CD8-positive, alpha-beta memory T cell (primary cell): ENCODE results near the gene PPM1E. TPM values are rescaled to one million over a fixed set of nuclear protein-coding genes. Genes with fewer than 3 reads are reported as not detected.

Source experiments
- CTCF ChIA-PET: fragments of 350-600 bp; sonication (Branson Sonifier 250); formaldehyde crosslinking; loops from one replicate; lab custom pipeline; 2021; ENCODE audit warnings: antibody characterized with exemption; lab: Charles Lee
- POLR2A ChIA-PET: fragments of 350-600 bp; sonication (Branson Sonifier 250); formaldehyde crosslinking; loops from one replicate; lab custom pipeline; 2021; ENCODE audit warnings: antibody characterized with exemption; lab: Charles Lee
- DNase-seq, 5 donors: peaks; one replicate each; pipeline versions ENCODE4 v3.0.0 to v3.0.0-alpha.2; 2020 to 2022; ENCODE audit warnings: mixed read lengths in 1 of 5
- H3K27ac ChIP-seq: one replicate; pipeline ENCODE4 v1.7.0; 2013; ENCODE audit warnings: low read depth, mild to moderate bottlenecking, low read length, moderate library complexity
- H3K27me3 ChIP-seq: 2 replicates; pipeline ENCODE4 v1.7.0; 2013; ENCODE audit warnings: low read length, mild to moderate bottlenecking; ENCODE audit not compliant: insufficient read depth, poor library complexity, severe bottlenecking
- H3K36me3 ChIP-seq: 2 replicates; pipeline ENCODE4 v1.7.0; 2013; ENCODE audit warnings: mild to moderate bottlenecking, low read length, moderate library complexity; ENCODE audit not compliant: insufficient read depth
- H3K4me1 ChIP-seq: 2 replicates; pipeline ENCODE4 v1.7.0; 2013; ENCODE audit warnings: mild to moderate bottlenecking, low read length, moderate library complexity; ENCODE audit not compliant: insufficient read depth
- H3K4me3 ChIP-seq: 2 replicates; pipeline ENCODE4 v1.7.0; 2013; ENCODE audit warnings: mild to moderate bottlenecking, low read length
- H3K9me3 ChIP-seq: 2 replicates; pipeline ENCODE4 v1.7.0; 2013; ENCODE audit warnings: mild to moderate bottlenecking, low read length
- H3K27ac Mint-ChIP-seq, 8 donors: one replicate each; pipeline ENCODE4 v1.8.0; 2020 to 2021; ENCODE audit warnings: mixed read lengths in 8 of 8, mild to moderate bottlenecking in 6 of 8, inconsistent platforms in 3 of 8, moderate library complexity in 3 of 8
- H3K27me3 Mint-ChIP-seq, 2 donors: one replicate each; pipeline ENCODE4 v1.8.0; 2020 to 2021; ENCODE audit warnings: mixed read lengths in 2 of 2, mild to moderate bottlenecking in 1 of 2, moderate library complexity in 1 of 2
- H3K36me3 Mint-ChIP-seq, 3 donors: one replicate each; pipeline ENCODE4 v1.8.0; 2020 to 2021; ENCODE audit warnings: mixed read lengths in 3 of 3, inconsistent platforms in 1 of 3, mild to moderate bottlenecking in 1 of 3
- H3K4me1 Mint-ChIP-seq, 3 donors: one replicate each; pipeline ENCODE4 v1.8.0; 2020 to 2021; ENCODE audit warnings: mixed read lengths in 3 of 3, inconsistent platforms in 1 of 3, mild to moderate bottlenecking in 1 of 3
- H3K4me3 Mint-ChIP-seq, 7 donors: one replicate each; pipeline ENCODE4 v1.8.0; 2020 to 2021; ENCODE audit warnings: mixed read lengths in 7 of 7, mild to moderate bottlenecking in 6 of 7, moderate library complexity in 4 of 7, inconsistent platforms in 2 of 7
- H3K9me3 Mint-ChIP-seq, 5 donors: one replicate each; pipeline ENCODE4 v1.8.0; 2020 to 2022; ENCODE audit warnings: mixed read lengths in 5 of 5, mild to moderate bottlenecking in 3 of 5, moderate library complexity in 2 of 5, inconsistent platforms in 1 of 5
- polyA plus RNA-seq: library from polyadenylated mRNA; unstranded; fragments of 300-500 nt; fragmentation: Illumina TruSeq; gene quantifications from one replicate; pipeline ENCODE4 v1.2.3, GENCODE V29; 2021
- total RNA-seq, 2 experiments: library from RNA; stranded (reverse); gene quantifications; one replicate each; pipeline ENCODE4 v1.2.3, GENCODE V29; 2021

The PPM1E gene
- total and polyA plus RNA-seq, 3 experiments from 2014 or later = 0.05 TPM; not detected in 2

- Histone ChIP-seq H3K4me3 (no peak overlapping the region), H3K9me3 (no peaks in the 10 kb centered on the region), H3K27ac (no peak overlapping the region), H3K27me3 (no peaks in the 10 kb centered on the region), H3K4me1 (peaks cover 5% of the 10 kb centered on the region), H3K36me3 (peaks cover 11% of the 10 kb centered on the region)
- Mint-ChIP-seq H3K4me1 (peaks cover 9 to 12% (median 10%) of the 10 kb centered on the region in 3 donors), H3K27me3 (no peaks in the 10 kb centered on the region), H3K9me3 (no peaks in the 10 kb centered on the region), H3K4me3 (no peak overlapping the region), H3K27ac (peak overlapping the region in 1 of 8 donors; percentile 20), H3K36me3 (peaks cover 6 to 53% (median 25%) of the 10 kb centered on the region in 3 donors)
- ChIA-PET CTCF (interaction anchor here (0.6 kb wide), 1 partner anchor 112 kb away, joined by 3 read pairs; no protein-coding TSS in a partner anchor), POLR2A (interaction anchor here (0.6 kb wide), 1 partner anchor 372 kb away, joined by 4 read pairs; no protein-coding TSS in a partner anchor)
- no peak for DNase-seq
Measured at GRCh38 chr17:58996968-58997367, 241.3 kb downstream of the PPM1E start.

GRCh38 chr17:58997756-58998553 is 242.3 kb downstream of the PPM1E start:
- H3K36me3 ChIP-seq = peaks cover 11% of the 10 kb centered on the region
- H3K27ac Mint-ChIP-seq = peak overlapping the region in 5 of 8 donors; percentile 20 to 84 (median 76)
- no peak overlapping the region for H3K4me3 Mint-ChIP-seq
- H3K4me1 ChIP-seq = peaks cover 5% of the 10 kb centered on the region
- POLR2A ChIA-PET = interaction anchor here (0.6 kb wide), 1 partner anchor 372 kb away, joined by 4 read pairs; no protein-coding TSS in a partner anchor
- DNase-seq = no peak
- no peaks in the 10 kb centered on the region for H3K27me3 Mint-ChIP-seq
- no peaks in the 10 kb centered on the region for H3K9me3 Mint-ChIP-seq
- peaks cover 9 to 15% (median 10%) of the 10 kb centered on the region in 3 donors for H3K4me1 Mint-ChIP-seq
- peaks cover 6 to 48% (median 25%) of the 10 kb centered on the region in 3 donors for H3K36me3 Mint-ChIP-seq
- CTCF ChIA-PET = no interaction called here
- H3K27ac ChIP-seq = no peak overlapping the region
- no peak overlapping the region for H3K4me3 ChIP-seq
- H3K27me3 ChIP-seq = no peaks in the 10 kb centered on the region
- H3K9me3 ChIP-seq = no peaks in the 10 kb centered on the region

- CTCF ChIA-PET = no interaction called here
- H3K9me3 Mint-ChIP-seq = no peaks in the 10 kb centered on the region
- POLR2A ChIA-PET = no interaction called here
- peaks cover 9 to 15% (median 10%) of the 10 kb centered on the region in 3 donors for H3K4me1 Mint-ChIP-seq
- DNase-seq = no peak
- H3K4me3 ChIP-seq = no peak overlapping the region
- H3K36me3 ChIP-seq = peaks cover 8% of the 10 kb centered on the region
- H3K4me1 ChIP-seq = peaks cover 5% of the 10 kb centered on the region
- peak overlapping the region in 3 of 8 donors; percentile 25 to 63 (median 28) for H3K27ac Mint-ChIP-seq
- no peak overlapping the region for H3K27ac ChIP-seq
- no peak overlapping the region for H3K4me3 Mint-ChIP-seq
- no peaks in the 10 kb centered on the region for H3K27me3 ChIP-seq
- no peaks in the 10 kb centered on the region for H3K27me3 Mint-ChIP-seq
- H3K9me3 ChIP-seq = no peaks in the 10 kb centered on the region
- H3K36me3 Mint-ChIP-seq = peaks cover 6 to 39% (median 21%) of the 10 kb centered on the region in 3 donors
Measured at GRCh38 chr17:58998871-58999270, 243.2 kb downstream of the PPM1E start.

- Mint-ChIP-seq H3K4me1 (peaks cover 10 to 15% (median 12%) of the 10 kb centered on the region in 3 donors), H3K36me3 (peaks cover 6 to 37% (median 21%) of the 10 kb centered on the region in 3 donors), H3K27me3 (no peaks in the 10 kb centered on the region), H3K27ac (peak overlapping the region in 5 of 8 donors; percentile 1 to 68 (median 17)), H3K9me3 (no peaks in the 10 kb centered on the region), H3K4me3 (peak overlapping the region in 1 of 7 donors; percentile 16)
- H3K27ac ChIP-seq = no peak overlapping the region
- H3K27me3 ChIP-seq = no peaks in the 10 kb centered on the region
- H3K4me3 ChIP-seq = no peak overlapping the region
- ChIA-PET POLR2A (no interaction called here), CTCF (no interaction called here)
- DNase-seq = no peak
- H3K4me1 ChIP-seq = peaks cover 7% of the 10 kb centered on the region
- peaks cover 6% of the 10 kb centered on the region for H3K36me3 ChIP-seq
- H3K9me3 ChIP-seq = no peaks in the 10 kb centered on the region
Measured at GRCh38 chr17:58999500-58999899, 243.8 kb downstream of the PPM1E start.

- Mint-ChIP-seq H3K4me1 (peaks cover 13 to 19% (median 17%) of the 10 kb centered on the region in 3 donors), H3K27ac (peak overlapping the region in 4 of 8 donors; percentile 42 to 97 (median 60)), H3K36me3 (peaks cover 6 to 40% (median 21%) of the 10 kb centered on the region in 3 donors), H3K9me3 (no peaks in the 10 kb centered on the region), H3K27me3 (no peaks in the 10 kb centered on the region), H3K4me3 (no peak overlapping the region)
- ChIA-PET CTCF (no interaction called here), POLR2A (no interaction called here)
- H3K27me3 ChIP-seq = no peaks in the 10 kb centered on the region
- no peaks in the 10 kb centered on the region for H3K9me3 ChIP-seq
- H3K4me3 ChIP-seq = no peak overlapping the region
- H3K36me3 ChIP-seq = peaks cover 6% of the 10 kb centered on the region
- no peak overlapping the region for H3K27ac ChIP-seq
- DNase-seq = no peak
- H3K4me1 ChIP-seq = peaks cover 9% of the 10 kb centered on the region
Measured at GRCh38 chr17:59000022-59000421, 244.4 kb downstream of the PPM1E start.

- peaks cover 13 to 19% (median 17%) of the 10 kb centered on the region in 3 donors for H3K4me1 Mint-ChIP-seq
- DNase-seq = peak; percentile 49 to 80 (median 63)
- ChIA-PET POLR2A (interaction anchor here (0.7 kb wide), 1 partner anchor 10 kb away, joined by 6 read pairs; no protein-coding TSS in a partner anchor), CTCF (no interaction called here)
- peaks cover 6 to 47% (median 21%) of the 10 kb centered on the region in 3 donors for H3K36me3 Mint-ChIP-seq
- H3K9me3 Mint-ChIP-seq = no peaks in the 10 kb centered on the region
- Histone ChIP-seq H3K9me3 (no peaks in the 10 kb centered on the region), H3K27me3 (no peaks in the 10 kb centered on the region), H3K4me1 (peaks cover 9% of the 10 kb centered on the region), H3K27ac (peak overlapping the region; percentile 40), H3K36me3 (peaks cover 6% of the 10 kb centered on the region), H3K4me3 (peak overlapping the region; percentile 29)
- no peaks in the 10 kb centered on the region for H3K27me3 Mint-ChIP-seq
- H3K4me3 Mint-ChIP-seq = peak overlapping the region; percentile 69 to 89 (median 87)
- peak overlapping the region; percentile 80 to 98 (median 96) for H3K27ac Mint-ChIP-seq
Measured at GRCh38 chr17:59001158-59001814, 245.6 kb downstream of the PPM1E start.

GRCh38 chr17:59002126-59002525 is 246.5 kb downstream of the PPM1E start:
- POLR2A ChIA-PET = no interaction called here
- Histone ChIP-seq H3K4me3 (no peak overlapping the region), H3K27me3 (no peaks in the 10 kb centered on the region), H3K36me3 (peaks cover 6% of the 10 kb centered on the region), H3K27ac (peak overlapping the region; percentile 40), H3K4me1 (peaks cover 9% of the 10 kb centered on the region), H3K9me3 (no peaks in the 10 kb centered on the region)
- Mint-ChIP-seq H3K9me3 (no peaks in the 10 kb centered on the region), H3K4me1 (peaks cover 13 to 19% (median 17%) of the 10 kb centered on the region in 3 donors), H3K27me3 (no peaks in the 10 kb centered on the region), H3K4me3 (peak overlapping the region in 2 of 7 donors; percentile 81 to 89), H3K27ac (peak overlapping the region; percentile 68 to 98 (median 94)), H3K36me3 (peaks cover 6 to 44% (median 20%) of the 10 kb centered on the region in 3 donors)
- CTCF ChIA-PET = interaction anchor here (2.3 kb wide), 1 partner anchor 483 kb away, joined by 13 read pairs; no protein-coding TSS in a partner anchor
- no peak for DNase-seq
